Endothelial cell of hepatic sinusoid (primary cell): Measurements from ENCODE around the gene PXMP2.

Experiments
- in situ Hi-C: cut with HindIII; loops from 2 replicates; pipeline ENCODE4 v1.10.0; 2017; ENCODE audit warnings: low sequenced_read_pairs

Gene PXMP2

DNA sequence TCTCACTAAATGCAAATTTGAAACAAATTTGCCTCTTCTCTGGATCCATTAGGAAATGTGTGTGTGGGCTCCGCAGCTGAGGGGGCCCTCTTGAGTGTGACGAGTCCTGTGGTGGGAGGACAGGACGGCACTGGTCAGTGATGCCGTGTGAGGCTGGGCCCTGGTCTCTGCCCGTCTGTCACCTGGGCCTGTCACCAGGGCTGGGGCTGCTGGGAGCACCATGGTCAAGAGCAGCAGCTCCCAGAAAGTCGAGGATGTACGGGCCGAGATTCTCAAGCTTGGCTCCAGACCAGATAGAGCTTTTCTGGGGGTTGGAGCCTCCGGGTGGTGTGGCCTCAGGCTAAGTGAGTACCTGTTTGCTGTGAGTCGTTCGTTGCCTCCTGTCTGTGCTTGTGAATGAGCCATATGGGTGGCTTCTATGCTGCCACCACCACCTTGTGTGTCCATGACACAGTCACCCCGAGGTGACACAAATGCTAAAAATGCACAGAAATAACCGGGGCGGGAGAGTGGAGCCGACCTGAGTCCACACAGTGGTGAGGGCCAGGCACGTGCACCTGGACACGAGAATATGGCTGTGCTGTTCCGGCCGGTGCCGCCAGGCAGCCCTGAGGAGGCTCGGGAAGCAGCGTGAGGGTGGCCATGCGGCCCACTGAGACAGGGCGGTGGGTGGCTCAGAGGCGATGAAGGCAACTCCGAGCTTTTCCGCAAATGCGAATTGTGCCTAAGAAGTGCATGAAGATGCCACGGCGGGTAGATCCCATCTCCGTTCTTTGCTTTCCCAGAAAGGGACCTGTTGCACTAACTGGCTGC is 32.0 kb downstream of the PXMP2 start:
- in situ Hi-C loops: loop anchor here (5.0 kb wide), 2 partner anchors 52 to 98 kb away; no protein-coding TSS in a partner anchor

DNA sequence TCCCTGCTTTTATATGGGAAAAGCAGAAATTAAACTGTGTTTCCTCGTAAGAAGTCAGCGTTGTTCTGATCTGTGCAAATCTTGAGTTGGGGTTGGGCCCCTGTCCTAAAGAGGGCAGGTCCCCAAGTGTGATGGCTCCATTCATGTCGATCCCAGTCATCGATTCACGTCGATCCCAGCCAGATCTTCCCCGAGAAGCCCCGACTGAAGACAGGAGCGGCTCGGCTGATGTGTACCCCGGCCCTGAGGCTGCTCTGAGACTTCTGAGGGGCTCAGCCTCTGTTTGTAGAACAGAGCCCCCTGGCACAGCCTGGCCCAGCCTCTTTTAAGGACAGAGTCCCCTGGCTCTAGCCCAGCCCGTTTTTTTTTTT is 32.6 kb downstream of the PXMP2 start:
- in situ Hi-C loops: loop anchor here (5.0 kb wide), 2 partner anchors 53 to 97 kb away; no protein-coding TSS in a partner anchor

DNA sequence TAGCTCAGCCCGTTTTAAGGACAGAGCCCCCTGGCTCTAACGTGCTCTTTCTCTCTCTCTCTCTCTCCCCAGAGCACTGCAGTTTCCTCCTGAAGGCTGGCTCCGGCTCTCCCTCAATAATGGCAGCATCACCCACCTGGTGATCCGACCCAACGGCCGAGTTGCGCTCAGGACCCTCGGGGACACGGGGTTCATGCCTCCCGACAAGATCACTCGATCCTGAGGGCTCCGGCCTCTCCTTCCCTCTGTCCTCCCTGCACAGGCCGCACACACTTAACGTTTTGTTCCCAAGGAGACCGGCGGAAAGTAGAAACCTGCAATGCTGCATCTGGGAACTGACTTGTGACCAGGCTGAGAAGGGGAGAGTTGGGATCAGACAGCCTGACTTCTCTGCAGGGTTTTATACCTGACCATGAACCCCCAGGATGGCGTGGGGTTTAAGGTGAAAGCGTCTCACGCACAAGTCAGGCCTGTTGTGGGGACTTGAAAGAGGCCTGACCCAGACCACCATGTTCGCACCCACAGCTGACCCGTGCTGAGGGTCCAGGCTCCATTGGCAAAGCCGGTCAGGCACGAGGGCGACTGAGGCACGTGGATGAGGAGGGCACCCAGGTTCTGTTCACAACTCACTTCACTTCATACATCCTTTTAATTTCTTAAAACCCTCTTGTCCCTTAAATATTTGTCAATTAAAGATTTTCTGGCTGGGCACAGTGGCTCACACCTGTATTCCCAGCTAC is 33.4 kb downstream of the PXMP2 start:
- in situ Hi-C loops: no loop called here

DNA sequence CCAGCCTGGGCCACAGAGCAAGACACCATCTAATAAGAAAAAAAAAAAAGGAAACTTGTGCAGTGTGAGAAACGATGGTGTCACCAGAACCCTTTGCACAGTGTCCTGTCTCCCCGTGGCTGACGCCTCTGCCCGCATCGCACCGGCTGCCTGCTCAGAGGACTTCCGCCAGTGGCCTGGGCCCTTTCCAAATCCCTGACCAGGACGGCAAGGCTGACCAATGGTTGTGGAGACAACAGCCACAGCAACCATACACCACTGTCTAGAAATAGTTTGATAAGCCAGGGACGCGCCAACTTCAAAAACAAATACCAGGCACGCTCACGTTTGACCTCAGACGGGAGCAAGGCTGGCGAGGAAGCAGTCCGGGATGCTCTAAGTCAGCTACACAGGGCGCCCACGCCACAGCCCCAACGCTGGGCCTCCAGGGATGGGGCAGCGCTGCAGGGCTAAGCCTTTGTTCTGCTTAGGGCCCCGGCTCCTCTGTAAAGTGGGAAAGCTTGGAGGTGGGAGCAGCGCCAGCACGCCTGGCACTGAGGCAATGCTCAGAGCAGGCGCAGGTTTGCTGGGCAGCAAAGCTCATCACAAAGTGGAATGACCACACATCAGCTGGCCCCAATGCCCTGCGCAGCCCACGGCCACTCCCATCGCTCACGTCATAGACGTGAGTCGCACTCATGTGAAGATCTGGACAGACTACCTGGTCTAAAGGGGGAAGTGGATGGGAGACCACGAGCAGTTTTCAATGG is 35.8 kb downstream of the PXMP2 start:
- in situ Hi-C loops: no loop called here

DNA sequence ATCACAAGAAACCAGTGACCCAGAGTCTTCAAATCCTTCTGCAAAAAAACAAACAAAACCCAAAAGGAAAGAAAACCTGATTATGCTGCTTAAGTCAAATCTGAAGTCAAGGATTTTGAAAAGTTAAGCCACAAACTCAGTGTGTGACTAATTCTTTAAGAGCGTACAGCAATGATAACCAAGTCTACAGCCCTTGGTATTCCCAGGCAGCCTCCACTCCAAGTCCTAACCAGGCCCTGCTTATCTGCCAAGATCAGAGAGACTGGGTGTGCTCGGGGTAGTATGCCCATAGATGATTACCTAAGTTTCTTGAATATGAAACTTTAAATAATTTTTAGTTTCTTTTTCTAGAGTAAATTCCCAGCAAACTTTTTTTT is 36.4 kb downstream of the PXMP2 start:
- in situ Hi-C loops: no loop called here

DNA sequence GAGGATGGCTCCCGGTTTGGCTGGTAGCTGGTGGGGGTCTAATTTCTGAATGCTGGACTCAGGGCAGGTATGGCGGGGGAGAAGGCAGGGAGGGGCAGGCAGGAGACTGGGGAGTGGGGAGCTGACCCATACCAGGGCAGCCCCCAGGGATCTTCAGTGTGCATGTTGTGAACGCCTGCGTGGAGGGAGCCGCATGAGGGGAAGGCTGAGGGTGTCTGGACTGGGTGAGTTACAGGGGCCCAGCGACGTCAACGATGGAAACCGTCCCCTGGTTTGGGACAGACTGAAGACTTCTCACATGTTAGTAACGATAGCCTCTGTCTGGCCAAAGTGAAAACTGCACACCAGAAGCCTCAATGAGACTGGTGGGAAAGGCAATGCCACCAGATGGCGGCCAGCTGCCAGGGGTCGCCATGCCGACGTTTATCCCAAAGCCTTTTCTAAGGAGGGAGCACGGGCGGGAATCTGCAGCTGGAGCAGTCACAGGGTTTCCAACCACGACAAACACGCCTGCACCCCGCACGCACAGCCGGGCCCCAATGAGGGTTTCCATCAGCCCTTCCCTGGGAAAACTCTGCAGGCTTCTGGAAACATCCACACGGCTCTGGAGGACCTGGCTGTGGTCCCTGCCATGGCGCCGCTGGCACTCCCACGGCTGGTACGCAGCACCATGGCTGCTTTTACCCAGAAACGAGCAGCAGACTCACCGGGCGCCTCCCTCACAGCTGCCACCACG is 37.3 kb downstream of the PXMP2 start:
- in situ Hi-C loops: no loop called here

DNA sequence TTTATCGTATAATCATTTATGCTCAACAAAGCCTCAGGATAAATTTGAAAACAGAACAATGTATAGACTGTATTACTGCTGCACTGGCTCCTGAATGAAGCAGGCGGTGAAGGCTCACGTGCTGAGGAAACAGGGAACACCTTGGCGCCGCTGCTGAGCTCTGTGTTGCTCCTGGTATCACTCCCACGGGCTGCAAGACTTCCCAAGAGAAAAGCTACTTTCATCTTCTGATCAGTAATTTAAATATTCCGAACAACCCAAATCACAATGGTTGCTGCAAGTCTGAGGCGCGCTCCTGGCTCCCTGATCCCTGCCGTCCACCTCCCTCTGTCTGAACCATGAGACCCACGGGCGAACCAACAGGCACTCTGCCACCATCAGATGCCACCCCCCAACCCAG is 39.0 kb downstream of the PXMP2 start:
- in situ Hi-C loops: no loop called here

DNA sequence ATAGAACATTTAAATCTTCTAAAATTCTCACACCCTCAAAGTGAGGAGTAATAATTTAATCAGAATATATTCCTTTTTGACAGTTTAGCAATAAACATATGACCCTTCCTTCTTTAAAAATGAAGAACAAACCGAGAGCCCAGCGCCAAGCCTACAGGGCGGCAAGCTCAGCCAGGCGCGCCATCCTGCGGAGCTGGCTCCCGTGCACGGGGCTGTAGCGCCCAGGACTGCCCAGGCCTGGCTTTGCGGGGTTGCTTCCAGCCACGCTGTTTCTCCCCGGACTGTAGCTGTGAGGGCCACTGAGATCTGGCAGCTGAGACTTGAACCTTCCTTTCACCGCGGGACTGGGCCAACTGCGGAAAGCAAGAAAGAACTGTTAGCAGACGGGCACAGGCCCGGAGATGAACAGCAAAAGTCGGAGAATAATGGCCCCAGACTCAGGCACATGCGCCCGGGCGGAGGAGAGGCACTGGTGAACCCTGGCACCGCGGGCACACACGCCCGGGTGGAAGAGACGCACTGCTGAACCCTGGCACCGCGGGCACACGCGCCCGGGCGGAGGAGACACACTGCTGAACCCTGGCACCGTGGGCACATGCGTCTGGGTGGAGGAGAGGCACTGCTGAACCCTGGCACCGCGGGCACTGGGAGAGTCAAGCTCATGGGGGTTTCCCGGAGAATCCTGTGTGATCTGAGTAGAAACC is 39.9 kb downstream of the PXMP2 start:
- in situ Hi-C loops: no loop called here

DNA sequence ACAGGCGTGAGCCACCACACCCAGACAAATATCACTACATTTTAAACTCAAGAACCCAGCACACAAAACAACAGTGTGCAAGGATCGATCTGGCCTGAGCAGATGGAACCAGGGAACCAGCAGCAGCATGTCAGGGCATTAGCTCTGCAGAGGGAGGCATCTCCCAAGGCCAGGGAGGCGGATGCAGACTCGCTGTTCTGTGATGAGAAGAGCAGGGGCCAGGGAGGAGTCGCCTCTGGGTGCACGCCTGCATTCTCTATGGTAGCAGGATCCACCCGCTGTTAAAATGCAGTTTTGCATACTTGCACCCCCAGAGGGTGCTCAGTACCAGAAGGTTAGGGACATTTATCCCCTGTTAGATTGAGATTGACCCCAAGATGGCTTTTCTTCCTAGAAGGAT is 41.1 kb downstream of the PXMP2 start:
- in situ Hi-C loops: no loop called here

DNA sequence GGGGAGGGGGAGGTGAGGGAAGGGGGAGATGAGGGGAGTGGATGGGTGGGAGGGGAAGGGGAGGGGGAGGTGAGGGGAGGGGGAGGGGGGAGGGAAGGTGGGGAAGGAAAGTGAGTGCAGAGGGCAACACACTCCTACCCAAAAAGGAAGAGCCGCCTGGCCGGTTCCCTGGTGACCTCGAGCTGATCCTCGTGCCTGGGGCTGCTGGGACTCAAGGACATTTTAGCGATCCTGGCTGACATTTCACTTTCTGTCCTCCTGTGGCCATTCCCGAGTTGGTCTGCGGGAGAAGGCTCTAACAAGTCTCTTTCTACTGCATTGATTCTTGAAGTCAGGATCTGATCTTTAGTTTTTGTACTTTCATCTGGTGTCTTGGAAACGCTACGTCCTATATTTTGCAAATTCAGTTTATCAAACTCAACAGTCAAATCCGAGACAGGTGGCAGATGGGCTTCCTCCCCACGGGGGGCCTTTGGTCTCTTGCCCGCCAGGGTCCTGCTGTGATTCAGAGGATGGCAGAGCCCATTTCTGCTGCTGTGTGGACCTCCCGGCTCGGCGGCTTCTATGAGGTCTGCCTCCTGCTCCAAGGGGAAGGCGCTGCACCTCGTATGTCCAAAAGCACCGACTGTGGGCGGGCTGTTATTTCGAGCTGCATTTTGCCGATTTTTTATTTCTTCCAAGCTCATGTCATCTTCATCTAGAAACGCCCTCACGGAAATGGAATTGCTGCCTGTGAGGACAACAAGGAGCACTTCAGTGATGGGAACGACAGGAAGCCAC is 42.3 kb downstream of the PXMP2 start:
- in situ Hi-C loops: no loop called here

DNA sequence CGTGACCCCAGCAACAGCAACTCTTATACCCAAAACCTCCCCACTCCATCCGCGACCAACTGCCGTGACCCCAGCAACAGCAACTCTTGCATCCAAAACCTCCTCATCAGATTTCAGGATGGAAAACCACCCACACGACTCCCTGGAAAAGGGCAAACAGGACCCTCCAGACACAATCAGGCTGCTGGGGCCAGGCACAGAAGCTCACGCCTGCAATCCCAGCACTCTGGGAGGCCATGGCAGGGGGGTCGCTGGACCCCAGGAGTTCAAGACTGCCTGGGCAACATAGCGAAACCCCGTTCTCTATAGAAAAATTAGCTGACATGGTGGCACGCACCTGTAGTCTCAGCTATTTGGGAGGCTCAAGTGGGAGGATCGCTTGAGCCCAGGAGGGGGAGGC is 43.0 kb downstream of the PXMP2 start:
- in situ Hi-C loops: no loop called here

DNA sequence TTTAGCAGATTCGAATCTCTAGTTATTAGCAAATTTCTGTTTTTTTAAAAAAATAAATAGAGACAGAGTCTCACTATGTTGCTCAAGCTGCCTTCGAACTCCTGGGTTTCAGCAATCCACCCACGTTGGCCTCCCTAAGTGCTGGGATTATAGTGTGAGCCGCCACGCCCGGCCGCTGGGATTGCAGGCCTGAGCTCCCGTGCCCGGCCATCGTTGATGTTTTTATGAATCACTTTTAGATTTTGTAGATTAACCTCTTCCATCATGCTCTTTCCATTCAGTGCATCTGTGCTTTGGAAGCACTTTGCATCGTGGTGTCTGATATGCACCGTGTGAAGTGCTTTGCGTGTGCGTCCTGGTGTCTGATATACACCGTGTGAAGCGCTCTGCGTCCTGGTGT is 44.2 kb downstream of the PXMP2 start:
- in situ Hi-C loops: no loop called here

DNA sequence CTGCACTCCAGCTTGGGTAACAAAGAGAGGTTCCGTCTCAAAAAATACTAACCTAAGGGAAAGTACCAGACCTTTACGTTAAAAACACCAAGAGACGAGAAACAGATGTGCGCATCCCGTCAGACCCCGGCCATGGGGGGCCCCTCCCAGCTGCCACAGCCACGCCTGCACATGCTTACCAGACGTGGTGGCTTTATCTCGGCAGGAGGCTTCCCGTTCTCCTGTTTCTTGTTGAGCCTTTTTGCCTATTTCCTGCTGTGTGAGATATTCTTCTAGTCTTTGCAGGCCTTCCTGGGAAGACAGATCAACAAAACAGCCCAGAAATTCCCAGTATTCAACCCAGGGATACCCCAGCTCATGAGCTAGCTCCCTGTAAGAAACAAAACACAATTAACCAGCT is 46.8 kb downstream of the PXMP2 start:
- in situ Hi-C loops: no loop called here

DNA sequence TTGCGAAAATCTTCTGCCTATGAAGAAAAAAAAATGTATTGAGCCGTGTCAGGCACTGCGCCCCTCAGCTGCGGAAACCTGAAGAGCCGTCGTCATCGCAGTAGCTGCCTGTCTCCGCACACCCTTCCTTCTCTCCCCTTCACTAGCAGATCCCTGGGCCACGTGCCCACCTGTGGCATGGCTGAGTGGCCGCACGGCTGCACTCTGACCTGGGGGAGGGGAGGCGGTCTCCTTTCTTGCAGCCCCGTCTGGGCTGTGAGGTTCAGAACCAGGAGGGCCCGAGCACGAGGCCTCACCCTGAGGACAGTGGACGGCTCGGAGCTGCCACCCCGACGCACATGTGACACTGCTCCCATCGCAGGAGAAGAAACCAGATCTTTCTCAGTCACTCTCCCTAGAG is 48.1 kb downstream of the PXMP2 start:
- in situ Hi-C loops: no loop called here

DNA sequence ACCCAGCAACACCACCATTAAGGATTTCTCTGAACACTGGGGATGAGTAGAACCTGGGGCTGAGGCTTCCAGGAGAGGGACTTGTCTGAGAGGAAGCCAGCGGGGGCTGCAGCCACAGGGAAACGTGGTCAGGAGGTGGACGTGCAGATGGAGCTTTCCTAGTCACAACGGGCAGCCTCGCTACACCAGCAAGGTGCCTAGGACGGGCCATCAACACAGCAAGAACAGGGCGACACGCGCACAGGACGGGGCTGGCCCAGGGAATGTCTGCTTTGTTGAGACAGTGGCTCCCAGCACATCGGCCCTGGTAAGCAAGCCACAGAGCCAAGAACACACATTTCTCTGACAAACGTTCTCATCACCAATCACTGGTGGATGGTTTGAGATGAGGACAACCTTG is 49.0 kb downstream of the PXMP2 start:
- in situ Hi-C loops: no loop called here

DNA sequence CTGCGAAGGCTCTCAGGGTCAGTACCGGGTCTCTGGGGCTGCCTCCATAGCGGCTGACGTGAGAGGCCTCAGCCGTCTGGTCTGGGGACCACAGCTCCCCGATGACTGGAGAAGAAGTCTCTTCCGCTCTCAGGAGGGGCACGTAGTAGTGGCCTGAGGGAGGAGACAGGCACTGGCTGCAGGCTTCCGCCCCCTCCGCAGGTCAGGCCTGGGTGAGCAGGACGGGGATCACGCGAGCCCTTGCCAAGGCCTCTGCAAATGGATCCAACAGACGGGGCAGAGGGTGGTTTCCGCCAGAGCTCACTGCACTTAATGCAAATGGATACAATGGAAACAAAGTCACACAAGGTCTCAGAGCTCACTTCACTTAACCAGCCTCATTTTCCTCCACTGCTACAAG is 49.5 kb downstream of the PXMP2 start:
- in situ Hi-C loops: no loop called here

DNA sequence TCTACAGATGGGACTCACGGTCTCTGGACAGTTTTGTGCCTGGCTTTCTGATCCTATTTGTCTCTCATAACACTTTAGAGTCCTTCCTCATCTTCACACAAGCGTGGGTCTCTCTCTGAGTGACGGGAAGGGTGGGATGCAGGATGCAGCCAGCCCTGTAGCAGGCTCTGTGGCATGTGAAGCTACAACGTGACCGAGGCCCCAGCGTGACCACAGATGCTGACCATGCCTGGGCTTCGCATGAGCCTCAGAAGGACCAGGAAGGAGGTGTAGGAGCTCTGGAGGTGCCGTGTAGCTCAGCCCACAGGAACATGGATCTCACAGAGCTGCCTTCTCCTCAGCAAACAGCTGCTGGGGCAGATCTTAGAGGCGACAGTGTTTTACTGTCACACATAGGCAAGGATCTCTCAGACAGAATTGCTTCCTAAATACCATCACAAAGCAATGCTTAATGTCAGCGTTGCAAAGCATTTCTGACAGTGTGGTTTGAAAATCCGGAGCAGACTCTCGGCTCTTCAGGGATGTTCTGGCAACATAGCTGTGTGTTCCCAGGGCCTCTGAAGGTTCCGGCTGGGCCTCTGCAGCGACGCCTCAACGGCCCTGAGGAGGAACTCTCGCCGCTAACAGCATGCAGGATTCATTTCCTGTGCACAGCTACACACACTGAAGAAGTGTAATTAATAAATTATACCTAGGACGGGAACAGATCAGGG is 52.4 kb downstream of the PXMP2 start:
- in situ Hi-C loops: no loop called here

DNA sequence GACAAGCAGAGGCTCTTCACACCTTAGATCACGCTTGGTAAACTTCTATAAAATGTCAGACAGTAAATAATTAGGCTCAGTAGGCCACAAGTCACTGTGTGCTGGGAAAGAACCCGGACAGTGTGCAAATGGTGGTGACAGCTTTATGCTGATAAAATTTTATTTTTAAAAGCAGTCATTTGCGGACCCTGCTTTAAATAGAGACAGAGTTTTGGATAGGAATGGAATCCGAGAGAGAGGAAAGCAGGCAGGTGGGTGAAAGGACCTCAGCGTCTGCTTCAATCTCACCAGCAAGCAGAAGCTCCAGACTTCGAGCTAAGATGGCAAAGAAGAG is 52.9 kb downstream of the PXMP2 start:
- in situ Hi-C loops: no loop called here

DNA sequence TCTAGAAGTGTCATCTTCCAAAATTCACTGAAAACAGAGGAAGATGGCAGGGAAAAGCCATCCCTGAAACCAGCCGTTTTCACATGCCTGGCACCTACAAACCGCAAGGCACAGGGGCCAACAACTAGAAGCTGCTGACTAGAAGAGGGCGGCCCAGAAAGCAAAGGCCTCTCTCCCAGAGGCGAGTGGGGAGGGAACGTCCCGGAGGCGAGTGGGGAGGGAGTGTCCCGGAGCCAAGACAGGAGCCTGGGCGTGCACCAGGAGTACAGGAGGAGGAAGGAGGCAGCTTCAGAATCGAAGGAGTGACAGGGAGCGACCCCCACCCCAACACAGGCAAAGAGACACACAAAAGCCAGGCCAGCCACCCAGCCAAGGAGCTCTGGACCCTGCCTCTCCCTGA is 53.3 kb downstream of the PXMP2 start:
- in situ Hi-C loops: no loop called here
